ENCODE results near the gene CDRT4.

DNA sequence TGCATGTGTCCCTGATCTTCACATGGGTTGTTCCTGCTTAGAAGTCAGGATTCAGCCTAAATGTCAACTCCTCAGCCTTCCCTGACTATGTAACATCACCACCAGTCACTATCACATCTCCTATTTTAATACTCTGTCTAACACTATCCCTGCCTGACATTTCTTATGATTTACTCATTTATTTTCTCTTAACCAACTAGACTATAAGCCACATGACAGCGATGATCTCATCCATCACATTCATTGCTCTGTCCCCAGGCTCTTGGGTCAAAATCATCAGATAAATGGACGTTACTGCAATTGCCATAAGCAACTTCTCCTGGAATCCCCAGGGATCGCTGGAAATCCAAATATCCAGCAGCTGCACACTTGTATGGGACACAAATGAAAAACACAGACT lies 15.7 kb downstream of the CDRT4 start:
- TF ChIP-seq, protein P1, sequence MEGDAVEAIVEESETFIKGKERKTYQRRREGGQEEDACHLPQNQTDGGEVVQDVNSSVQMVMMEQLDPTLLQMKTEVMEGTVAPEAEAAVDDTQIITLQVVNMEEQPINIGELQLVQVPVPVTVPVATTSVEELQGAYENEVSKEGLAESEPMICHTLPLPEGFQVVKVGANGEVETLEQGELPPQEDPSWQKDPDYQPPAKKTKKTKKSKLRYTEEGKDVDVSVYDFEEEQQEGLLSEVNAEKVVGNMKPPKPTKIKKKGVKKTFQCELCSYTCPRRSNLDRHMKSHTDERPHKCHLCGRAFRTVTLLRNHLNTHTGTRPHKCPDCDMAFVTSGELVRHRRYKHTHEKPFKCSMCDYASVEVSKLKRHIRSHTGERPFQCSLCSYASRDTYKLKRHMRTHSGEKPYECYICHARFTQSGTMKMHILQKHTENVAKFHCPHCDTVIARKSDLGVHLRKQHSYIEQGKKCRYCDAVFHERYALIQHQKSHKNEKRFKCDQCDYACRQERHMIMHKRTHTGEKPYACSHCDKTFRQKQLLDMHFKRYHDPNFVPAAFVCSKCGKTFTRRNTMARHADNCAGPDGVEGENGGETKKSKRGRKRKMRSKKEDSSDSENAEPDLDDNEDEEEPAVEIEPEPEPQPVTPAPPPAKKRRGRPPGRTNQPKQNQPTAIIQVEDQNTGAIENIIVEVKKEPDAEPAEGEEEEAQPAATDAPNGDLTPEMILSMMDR (IDR thresholded peaks at IDR 0.05), result no peak
- TF ChIP-seq POLR2AphosphoS5 (IDR thresholded peaks at IDR 0.05), result no peak
